Muscle of back (tissue), 13 donors: ENCODE data around the gene ZNF574. TPM values are rescaled to one million over a fixed set of nuclear protein-coding genes. Genes with fewer than 3 reads are reported as not detected.
"Not testable (repeated sequence)": the region's sequence is repeated elsewhere in the genome, so short reads cannot be mapped to it uniquely, and the experiment has no call there.

Experiments
- DNase-seq, 3 donors: peaks; one replicate each; pipeline versions ENCODE4 v3.0.0 to v3.0.0-alpha.2; 2013
- long read RNA-seq, 9 donors: transcript quantifications; one replicate each; lab custom pipeline, GENCODE V29; 2026
- polyA plus RNA-seq, 10 donors: library from polyadenylated mRNA; unstranded; fragments of 120-200 nt; gene quantifications; one replicate each; pipeline ENCODE4 v1.2.1, GENCODE V29; 2013; ENCODE audit not compliant: insufficient read length in 10 of 10

Gene ZNF574, protein sequence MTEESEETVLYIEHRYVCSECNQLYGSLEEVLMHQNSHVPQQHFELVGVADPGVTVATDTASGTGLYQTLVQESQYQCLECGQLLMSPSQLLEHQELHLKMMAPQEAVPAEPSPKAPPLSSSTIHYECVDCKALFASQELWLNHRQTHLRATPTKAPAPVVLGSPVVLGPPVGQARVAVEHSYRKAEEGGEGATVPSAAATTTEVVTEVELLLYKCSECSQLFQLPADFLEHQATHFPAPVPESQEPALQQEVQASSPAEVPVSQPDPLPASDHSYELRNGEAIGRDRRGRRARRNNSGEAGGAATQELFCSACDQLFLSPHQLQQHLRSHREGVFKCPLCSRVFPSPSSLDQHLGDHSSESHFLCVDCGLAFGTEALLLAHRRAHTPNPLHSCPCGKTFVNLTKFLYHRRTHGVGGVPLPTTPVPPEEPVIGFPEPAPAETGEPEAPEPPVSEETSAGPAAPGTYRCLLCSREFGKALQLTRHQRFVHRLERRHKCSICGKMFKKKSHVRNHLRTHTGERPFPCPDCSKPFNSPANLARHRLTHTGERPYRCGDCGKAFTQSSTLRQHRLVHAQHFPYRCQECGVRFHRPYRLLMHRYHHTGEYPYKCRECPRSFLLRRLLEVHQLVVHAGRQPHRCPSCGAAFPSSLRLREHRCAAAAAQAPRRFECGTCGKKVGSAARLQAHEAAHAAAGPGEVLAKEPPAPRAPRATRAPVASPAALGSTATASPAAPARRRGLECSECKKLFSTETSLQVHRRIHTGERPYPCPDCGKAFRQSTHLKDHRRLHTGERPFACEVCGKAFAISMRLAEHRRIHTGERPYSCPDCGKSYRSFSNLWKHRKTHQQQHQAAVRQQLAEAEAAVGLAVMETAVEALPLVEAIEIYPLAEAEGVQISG
- 10 to 100 TPM in 4 of 10 donors, 1 to 10 TPM in 6; 7.5 to 14.1 (median 9.5) TPM for polyA plus RNA-seq
- long read RNA-seq, donor 1, transcript ZNF574-202 (2 exons, 2,940 nt), result major isoform, 9 of 9 reads
- long read RNA-seq, donor 1, partial matches to known transcripts, result 0 of 9 reads
- long read RNA-seq, donor 1, other reads (novel, unspliced or antisense), result 0 of 9 reads
- long read RNA-seq, donor 2, partial matches to known transcripts, result 0 of 3 reads
- long read RNA-seq, donor 2, other reads (novel, unspliced or antisense), result 0 of 3 reads
- long read RNA-seq, donor 3, result 0 reads
- long read RNA-seq, donor 4, transcript ZNF574-202 (2 exons, 2,940 nt), result major isoform, 7 of 7 reads
- long read RNA-seq, donor 4, partial matches to known transcripts, result 0 of 7 reads
- long read RNA-seq, donor 4, other reads (novel, unspliced or antisense), result 0 of 7 reads
- long read RNA-seq, donor 5, transcript ZNF574-202 (2 exons, 2,940 nt), result major isoform, 9 of 9 reads
- long read RNA-seq, donor 5, partial matches to known transcripts, result 0 of 9 reads
- long read RNA-seq, donor 5, other reads (novel, unspliced or antisense), result 0 of 9 reads
- long read RNA-seq, donor 6, transcript ZNF574-202 (2 exons, 2,940 nt), result major isoform, 9 of 9 reads
- long read RNA-seq, donor 6, partial matches to known transcripts, result 0 of 9 reads
- long read RNA-seq, donor 6, other reads (novel, unspliced or antisense), result 0 of 9 reads
- long read RNA-seq, donor 7, transcript ZNF574-202 (2 exons, 2,940 nt), result major isoform, 12 of 12 reads
- long read RNA-seq, donor 7, partial matches to known transcripts, result 0 of 12 reads
- long read RNA-seq, donor 7, other reads (novel, unspliced or antisense), result 0 of 12 reads
- long read RNA-seq, donor 8, transcript ZNF574-202 (2 exons, 2,940 nt), result major isoform, 5 of 5 reads
- long read RNA-seq, donor 8, partial matches to known transcripts, result 0 of 5 reads
- long read RNA-seq, donor 8, other reads (novel, unspliced or antisense), result 0 of 5 reads
- long read RNA-seq, donor 9, partial matches to known transcripts, result 0 of 1 reads
- long read RNA-seq, donor 9, other reads (novel, unspliced or antisense), result 0 of 1 reads

DNA sequence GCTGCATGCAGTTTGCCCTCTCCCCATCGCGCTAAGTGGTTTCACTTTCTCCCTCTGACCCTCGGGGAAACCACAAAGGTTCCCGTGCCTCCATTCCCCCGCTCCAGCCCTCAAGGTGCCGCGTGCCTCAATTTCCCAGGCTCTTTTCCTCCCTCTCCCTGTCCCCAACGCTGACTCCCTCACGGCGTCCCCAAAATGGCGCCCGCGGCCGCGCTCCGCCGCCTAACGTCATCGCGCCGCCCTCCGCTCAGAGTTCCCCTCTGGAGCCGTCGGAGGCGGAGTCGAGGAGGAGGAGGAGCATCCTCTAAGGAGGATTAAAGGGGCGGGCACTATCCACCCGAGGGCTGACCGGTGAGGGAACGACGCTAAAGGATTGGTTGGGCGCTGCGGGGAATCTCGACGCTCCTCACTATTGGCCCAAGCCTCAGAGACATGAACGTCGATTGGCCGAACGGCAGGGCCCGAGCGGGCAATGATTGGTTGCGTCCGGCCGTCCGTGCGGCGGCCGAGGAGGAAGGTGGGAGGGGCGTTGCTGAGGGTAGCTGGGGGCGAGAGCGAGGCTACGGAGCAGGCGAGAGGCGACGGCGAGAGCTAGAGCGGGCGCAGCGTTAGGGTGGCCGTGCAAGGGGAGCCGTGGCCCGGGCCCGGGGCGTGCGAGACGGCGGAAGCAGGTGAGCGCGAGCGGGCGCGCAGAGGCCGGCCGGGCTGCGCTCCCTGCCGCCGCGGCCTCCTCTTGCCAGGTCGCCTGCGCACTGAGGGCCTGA lies at the start of gene ZNF574:
Gene ZNF574, plus strand, starts transcription at position 551 of the 764 bp plus-strand sequence. CDS start 2,441 bp downstream, outside the sequence.
- peak; percentile 99 to 100 (median 100) for DNase-seq

DNA sequence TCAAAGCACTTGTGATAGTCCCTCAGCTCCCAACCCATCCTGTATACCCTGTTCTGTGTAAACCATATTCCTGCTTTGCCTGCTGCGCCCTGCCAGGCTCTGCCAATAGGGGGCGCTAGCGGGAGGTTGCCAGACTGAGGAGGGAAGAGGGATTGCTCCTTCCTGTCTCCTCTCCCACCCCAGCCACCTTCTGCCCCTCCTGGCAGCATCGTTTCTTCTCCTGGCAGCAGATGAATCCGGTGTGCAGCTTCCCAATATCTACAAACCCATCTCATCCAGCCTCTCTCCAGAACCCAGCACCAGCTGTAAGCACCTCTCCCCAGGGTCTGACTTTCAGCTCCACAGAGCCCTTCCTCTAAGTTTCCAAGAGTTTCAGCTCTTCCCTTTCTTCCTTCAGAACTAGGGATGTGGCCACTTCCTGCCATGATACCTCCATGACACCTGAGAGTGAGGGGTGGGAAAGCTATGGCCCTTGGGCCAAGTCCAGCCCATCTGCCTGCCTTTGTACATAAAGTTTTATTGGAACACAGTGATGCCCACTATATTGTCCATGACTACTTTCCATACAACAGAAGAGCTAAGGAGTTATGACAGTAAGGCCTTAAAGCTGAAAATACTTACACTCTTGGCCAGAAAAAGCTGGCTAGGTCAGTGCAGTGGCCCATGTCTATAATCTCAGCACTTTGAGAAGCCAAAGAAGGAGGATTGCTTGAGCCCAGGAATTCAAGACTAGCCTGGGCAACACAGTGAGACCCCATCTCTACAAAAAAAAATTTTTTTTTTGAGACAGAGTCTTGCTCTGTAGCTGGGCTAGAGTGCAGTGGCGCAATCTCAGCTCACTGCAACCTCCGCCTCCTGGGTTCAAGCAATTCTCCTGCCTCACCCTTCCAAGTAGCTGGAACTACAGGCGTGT lies 47.4 kb upstream of the ZNF574 start:
- no peak for DNase-seq

DNA sequence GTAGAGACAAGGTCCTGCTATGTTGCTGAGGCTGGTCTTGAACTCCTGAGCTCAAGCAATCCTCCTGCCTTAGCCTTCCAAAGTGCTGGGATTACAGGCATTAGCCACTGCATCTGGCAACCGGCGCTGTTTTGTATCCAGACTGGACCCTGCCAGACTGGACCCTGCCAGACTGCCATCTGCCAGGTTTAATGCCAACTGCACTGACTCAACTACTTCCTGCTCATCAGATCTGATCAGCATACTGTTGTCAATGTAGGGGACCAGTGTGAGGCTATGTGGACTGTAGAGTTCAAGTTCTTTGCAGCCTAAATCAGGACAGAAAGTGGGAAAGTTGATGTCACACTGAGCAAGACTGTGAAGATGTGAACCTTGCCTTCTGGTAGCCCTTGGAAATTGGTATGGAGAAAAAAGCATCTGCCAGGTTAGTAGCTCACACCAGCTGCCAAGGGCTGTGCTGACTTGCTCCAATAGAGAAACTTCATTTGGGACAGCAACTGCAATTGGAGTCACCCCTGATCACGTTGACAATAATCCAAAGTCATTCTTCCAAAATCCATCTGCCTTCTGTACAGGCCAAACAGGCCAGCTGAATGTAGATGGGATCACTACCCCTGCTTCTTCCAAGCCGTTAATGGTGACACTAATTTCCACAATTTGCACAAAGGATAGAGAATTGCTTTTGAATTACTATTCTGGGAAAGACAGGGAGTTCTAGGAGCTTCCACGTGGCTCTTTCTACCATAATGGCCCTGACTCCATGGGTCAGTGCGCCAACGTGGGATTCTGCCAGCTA lies 45.1 kb upstream of the ZNF574 start:
- peak; percentile 18 to 53 (median 22) for DNase-seq

DNA sequence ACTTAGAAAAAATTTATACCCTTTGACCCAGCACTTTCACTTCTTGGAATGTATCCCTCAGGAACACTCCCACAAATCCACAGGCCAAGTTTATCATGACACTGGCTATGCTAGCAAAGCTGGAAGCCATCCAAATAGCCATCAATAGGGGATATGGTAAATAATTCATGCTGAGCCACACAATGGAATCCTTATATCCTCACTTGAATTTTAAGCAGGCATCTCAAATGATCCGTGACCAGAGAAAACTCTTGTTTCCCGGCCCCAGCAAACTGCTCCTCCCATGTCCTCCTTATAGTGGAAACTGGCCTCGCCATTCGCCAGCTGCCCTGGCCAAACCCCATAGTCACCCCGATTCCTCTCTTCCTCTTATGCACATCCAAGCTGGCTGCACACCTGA lies 43.5 kb upstream of the ZNF574 start:
- peak; percentile 34 to 71 (median 40) for DNase-seq

DNA sequence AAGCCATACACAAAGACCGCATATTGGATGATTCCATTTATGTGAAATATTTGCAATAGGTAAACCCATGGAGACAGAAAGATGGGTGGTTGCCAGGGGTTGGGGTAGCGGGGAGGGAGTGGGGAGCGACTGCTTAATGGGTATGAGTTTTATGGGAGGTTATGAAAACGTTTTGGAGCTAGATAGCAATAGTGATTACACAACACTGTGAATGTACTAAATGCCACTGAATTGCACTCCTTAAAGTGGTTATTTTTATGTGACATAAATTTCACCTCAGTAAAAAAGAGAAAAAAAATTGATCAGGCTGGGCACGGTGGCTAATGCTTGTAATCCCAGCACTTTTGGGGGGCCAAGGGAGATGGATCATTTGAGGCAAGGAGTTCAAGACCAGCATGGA lies 42.6 kb upstream of the ZNF574 start:
- no peak for DNase-seq

DNA sequence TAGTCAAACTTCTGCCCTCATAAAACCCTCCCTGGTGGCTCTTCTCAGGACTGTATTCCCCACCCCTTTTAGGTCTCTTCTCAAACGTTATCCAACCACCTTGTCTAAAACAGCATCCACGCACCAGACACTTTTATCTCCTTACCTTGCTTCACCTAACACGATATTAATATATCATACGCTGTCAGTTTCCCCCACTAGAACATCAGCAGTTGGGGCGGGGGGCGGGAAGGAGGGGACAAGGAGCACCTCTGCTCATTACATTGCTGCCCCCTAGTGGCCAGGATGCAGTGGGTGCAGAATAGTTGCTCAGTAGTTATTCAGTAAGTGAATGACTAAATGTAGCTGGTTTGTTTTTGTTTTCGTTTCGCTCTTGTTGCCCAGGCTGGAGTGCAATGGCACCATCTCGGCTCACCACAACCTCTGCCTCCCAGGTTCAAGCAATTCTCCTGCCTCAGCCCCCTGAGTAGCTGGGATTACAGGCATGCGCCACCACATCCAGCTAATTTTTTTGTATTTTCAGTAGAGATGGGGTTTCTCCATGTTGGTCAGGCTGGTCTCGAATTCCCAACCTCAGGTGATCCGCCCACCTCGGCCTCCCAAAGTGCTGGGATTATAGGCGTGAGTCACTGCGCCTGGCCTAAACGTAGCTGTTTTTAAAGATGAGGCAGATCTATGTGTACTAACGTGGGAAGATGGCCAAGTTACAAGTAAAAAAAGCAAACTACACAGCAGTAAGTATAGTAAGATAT lies 41.1 kb upstream of the ZNF574 start:
- peak; percentile 49 to 73 (median 68) for DNase-seq

DNA sequence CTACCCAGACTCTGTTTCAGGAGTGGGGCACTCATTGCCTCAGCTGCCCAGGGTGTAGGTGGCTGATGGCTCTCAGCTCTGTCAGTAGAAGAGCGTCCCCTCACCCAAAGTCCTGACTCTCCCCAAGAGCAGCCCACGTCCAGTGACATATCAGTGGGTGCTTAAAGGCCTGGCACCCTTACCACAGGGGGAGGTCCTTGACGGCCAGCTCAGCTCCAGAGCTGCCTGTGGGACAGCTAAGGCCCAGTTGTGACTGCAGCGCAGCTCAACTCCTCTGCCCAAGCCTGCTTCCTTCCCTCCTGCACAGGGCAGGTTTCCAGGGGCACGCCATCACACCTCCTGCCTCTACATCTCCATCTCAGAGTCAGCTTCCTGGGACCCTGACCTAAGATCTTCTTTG lies 38.3 kb upstream of the ZNF574 start:
- no peak for DNase-seq

DNA sequence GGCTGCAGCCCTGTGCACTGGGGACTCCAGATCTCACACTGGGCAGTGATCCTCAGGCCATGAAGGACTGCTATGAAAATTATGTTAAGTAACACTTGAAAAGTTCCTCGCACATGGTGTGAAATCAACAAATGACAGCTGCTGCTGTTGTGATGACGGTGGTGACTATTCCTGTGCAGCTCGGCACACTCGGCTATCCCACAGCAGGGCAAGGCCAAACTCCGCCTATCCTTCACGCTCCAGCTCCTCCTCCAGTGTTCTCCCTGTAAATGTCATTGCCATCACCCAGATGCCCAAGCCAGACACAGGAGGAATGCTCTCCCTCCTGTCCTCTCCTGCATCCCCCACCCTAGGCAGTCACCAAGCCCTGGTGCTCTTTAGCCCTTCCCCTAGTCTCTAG lies 37.3 kb upstream of the ZNF574 start:
- peak; percentile 18 to 43 (median 24) for DNase-seq

DNA sequence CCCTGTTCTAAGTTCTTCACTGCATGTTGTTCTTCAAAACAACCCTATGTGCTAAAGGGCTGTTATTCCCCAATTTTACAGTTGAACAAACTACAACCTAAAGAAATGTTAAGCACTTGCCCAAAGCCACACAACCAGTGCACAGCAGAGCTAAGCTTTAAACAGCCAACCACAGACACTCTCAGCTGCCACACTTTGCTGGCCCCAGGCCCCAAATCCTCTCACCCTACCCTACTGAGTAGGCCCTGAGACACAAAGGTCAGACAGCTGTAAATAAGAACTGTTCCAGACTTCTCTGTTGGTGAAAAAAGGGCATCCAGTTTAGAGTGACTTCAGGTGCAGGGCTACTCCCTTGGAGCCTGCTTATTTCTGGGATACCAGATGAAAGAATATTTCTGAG lies 35.9 kb upstream of the ZNF574 start:
- no peak for DNase-seq

DNA sequence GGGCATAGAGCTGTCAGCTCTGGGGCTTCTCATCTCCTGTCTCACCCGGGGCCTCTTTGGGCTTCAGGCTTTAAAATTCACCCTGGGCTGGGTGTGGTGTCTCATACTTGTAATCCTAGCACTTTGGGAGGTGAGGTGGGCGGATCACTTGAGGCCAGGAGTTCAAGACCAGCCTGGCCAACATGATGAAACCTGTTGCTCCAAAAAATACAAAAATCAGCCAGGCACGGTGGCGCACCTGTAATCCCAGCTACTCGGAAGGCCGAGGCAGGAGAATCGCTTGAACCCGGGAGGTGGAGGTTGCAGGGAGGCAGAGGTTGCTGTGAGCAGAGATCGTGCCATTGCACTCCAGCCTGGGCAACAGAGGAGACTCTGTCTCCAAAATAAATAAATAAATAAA lies 35.5 kb upstream of the ZNF574 start:
- not testable (repeated sequence) for DNase-seq

DNA sequence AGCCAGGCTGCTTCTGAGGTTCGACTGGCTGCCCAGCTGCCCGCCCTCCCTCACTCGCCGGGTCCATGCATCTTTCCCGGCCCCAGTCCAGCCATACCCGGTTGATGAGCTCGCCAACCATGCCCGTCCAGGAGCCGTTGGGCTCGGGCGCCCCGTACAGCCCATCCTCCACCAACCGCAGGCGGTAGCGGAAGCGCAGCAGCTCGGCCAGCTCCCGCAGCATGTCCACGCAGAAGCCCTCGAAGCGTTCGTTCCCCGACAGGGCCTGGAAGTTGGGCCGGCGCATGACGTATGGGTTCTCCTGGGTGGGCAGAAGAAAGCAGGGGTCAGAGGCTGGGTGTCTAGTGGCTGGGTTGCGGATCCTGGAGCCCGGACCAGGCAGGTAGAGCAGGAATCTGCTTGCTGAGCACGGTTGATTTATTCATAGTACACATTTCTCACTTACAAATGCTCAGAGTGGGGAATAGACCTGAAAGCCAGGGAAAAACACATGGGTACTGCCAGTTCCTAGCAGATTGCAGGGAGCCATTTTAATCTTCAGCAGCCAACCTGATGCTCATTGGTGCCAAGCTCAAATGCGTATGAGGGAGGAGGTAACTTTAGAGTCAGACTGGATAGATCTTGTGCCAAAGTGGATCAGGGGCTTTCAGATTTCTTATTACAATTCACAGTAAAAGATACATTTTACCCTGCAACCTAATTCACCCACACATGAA lies 33.4 kb upstream of the ZNF574 start:
- no peak for DNase-seq

DNA sequence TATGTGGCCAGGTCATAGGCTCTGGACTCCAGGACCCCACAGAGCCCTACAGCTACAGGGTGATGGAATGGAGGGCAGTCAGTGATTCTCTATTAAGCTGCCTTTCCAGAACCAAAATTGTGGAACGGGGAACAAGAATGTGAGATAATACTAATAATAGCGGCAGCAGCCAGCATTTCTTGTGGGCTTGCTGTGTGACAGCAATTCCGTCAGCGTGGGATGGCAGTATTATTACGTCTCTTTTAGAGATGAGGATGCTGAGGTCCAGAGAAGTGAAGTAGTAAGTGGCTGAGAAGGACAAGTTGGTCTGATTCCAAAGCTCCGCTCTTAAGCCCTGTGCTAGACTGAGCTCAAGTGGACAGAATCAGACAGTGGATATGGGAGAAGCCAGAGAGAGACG lies 30.4 kb upstream of the ZNF574 start:
- no peak for DNase-seq

DNA sequence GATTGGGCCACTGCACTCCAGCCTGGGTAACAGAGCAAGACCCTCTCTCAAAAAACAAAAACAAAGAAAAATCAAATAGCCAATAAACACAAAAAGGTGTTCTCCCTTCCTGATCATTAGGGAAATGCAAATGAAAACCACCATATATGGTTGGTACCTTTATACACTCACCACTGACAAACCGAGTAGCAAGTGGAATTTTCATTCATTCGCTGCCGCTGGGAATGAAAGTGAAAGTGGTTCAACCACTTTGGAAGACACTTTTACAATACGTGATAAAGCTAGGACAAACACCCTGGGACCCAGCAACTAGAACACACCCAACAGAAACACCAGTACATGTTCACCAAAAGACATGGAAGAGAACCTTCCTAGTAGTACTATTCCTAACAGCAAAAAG lies 27.0 kb upstream of the ZNF574 start:
- DNase-seq, result no peak

DNA sequence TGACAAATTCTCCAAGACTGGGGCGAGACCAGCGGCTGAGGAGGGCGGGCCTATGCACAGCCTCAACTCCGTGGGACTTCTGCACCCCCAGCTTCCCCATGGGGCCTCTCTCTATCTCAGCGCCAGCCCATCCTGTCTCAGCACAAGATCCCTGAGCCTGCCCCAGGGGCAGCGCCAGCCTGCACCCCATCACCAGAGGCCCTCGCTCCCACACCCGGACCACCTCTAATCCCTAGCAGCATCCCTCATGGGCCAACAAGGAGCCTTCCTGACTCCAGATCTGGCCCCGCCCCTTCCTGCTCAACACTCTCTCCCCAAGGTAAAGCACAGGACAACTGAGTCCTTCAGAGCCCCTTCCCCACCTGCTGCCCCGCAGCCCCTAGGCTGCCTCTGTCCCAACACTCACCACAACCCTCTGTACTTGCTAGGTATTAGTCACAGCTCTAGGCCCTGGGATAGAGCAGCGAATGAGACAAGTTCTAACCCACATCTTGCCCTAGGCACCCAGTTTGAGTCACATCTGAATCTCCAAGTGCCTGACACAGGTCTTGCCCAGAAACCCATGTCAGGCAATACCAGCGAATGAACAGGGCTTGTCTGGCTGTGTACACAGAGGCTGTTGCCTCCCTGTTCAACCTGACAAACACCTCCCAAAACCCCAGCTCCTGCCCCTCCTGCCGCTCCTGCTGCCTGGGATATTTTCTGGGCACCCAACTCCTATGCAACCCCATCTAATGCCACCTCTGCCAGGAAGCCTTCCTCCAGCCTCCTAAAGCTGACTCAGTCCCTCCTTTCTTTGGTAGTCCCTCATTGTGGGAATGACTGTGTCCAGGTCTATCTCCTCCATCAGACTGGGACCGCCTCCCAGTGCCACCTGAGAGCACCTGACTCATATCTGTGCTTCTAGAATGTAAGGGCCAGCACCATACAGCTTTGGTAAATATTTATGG lies 24.5 kb upstream of the ZNF574 start:
- DNase-seq, result no peak
